GM19099 (cell line): Measurements from ENCODE around the gene KRTAP10-3.

Experiments
- POLR2A ChIP-seq: IDR thresholded peaks from 3 replicates; pipeline ENCODE4 v1.6.1; 2011; ENCODE audit warnings: low read depth; ENCODE audit not compliant: insufficient read length; ENCODE audit errors: extremely low read depth

The KRTAP10-3 gene

GRCh38 chr21:44519346-44520325, 39.0 kb downstream of the KRTAP10-3 start:
- no peak for TF ChIP-seq POLR2A

GRCh38 chr21:44518686-44519085, 39.9 kb downstream of the KRTAP10-3 start:
- no peak for TF ChIP-seq POLR2A

- no peak for TF ChIP-seq POLR2A
These were observed 41.3 kb downstream of the KRTAP10-3 start for GRCh38 chr21:44517175-44517899.

- TF ChIP-seq POLR2A, result no peak
These were observed 41.8 kb downstream of the KRTAP10-3 start for GRCh38 chr21:44516828-44517174.

- TF ChIP-seq POLR2A, result no peak
These were observed 42.3 kb downstream of the KRTAP10-3 start for GRCh38 chr21:44516342-44516741.

- no peak for TF ChIP-seq POLR2A
These were observed 43.0 kb downstream of the KRTAP10-3 start for GRCh38 chr21:44515359-44516165.

GRCh38 chr21:44514746-44515358, 43.7 kb downstream of the KRTAP10-3 start:
- no peak for TF ChIP-seq POLR2A

GRCh38 chr21:44514218-44514520, 44.4 kb downstream of the KRTAP10-3 start:
- TF ChIP-seq POLR2A, result no peak

GRCh38 chr21:44513389-44514217, 45.0 kb downstream of the KRTAP10-3 start:
- no peak for TF ChIP-seq POLR2A

- TF ChIP-seq POLR2A, result no peak
These were observed 45.9 kb downstream of the KRTAP10-3 start for GRCh38 chr21:44512496-44513388.

- TF ChIP-seq POLR2A, result no peak
These were observed 46.7 kb downstream of the KRTAP10-3 start for GRCh38 chr21:44511938-44512275.

GRCh38 chr21:44511219-44511937, 47.2 kb downstream of the KRTAP10-3 start:
- TF ChIP-seq POLR2A, result no peak
